ENCODE results near the gene GPX4.

Gene GPX4

DNA sequence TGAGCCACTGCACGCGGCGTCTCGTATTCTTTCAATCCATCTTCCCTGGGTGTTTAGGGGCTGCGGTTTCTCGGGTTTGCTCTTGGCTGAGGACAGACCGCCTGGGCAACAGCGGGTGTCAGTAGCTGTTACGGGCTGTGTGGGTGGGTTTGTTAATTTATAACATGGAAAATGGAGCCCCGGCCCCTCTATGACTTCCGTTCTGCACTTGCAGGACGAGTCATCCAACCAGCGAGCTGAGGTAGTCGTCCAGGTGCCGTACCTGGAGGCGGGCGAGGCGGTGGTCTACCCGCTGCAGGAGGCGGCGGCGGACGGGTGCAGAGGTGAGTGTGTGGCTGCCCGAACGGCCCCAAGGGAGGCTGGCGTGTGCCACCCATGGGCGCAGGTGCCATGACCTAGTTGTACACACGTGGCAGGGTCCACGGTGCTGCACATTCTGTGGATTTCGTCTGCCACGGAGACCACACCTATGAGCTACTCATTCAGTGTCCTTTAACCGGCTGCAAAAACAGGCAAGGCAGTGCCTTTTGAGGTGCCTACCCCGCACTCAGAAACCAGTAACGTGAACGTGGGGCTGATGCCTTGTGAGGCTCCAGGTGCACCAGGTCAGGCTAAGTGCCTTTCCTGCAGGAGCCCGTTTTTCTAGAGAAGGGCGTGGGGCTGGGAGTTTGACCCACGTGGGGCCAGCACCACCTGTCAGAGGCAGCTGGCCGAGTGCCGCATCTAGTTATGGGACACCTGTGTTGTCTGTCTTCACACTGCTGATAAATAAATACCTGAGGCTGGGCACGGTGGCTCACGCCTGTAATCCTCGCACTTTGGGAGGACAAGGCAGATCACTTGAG is 19.5 kb upstream of the GPX4 start:
- DNase-seq (ENCODE audit: low spot score) = no peak

DNA sequence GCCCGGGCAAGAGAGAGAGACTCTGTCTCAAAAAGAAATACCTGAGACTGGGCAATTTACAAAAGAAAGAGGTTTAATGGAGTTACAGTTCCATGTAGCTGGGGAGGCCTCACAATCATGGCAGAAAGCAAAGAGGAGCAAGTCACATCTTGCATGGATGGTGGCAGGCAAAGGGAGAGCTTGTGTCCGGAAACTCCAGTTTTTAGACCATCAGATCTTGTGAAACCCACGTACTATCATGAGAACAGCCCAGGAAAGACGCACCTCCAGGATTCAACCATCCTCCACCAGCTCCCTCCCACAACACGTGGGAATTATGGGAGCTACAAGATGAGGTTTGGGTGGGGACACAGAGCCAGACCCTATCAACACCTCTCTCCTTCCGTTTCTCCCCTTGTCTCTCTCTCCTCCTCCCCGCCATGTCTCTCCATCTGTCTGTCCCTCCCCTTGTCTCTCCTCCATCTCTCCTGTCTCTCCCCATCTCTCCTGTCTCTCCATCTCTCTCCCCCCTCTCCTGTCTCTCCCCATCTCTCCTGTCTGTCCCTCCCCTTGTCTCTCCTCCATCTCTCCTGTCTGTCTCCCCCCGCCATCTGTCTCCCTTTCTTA is 18.6 kb upstream of the GPX4 start:
- DNase-seq (ENCODE audit: low spot score) = no peak

DNA sequence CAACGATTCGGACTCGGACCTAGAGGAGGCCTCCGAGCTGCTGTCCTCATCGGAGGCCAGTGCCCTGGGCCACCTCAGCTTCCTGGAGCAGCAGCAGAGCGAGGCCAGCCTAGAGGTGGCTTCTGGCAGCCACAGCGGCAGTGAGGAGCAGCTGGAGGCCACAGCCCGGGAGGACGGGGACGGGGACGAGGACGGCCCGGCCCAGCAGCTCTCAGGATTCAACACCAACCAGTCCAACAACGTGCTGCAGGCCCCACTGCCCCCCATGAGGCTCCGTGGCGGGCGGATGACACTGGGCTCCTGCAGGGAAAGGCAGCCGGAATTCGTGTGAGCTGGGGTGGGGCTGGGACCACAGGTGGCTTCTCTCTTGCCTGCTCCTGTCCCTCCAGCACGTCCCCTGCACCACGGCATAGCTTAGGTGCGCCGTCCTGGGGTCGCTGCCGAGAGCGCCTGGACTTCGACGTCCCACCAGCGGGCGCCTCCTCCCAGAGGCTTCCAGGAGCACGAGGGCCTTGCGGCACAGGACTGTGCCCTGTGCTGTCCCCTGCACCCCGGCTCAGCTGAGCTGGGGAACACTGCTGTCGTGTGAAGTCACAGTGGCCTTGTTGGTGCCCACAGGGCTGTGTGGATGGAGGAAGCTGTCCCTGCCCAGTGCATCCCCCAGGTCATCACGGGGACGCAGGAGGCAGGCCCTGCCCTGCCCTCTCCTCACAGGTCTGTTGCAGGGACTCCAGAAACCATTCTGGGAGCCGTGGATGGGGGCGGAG is 17.9 kb upstream of the GPX4 start:
- DNase-seq (ENCODE audit: low spot score) = no peak

DNA sequence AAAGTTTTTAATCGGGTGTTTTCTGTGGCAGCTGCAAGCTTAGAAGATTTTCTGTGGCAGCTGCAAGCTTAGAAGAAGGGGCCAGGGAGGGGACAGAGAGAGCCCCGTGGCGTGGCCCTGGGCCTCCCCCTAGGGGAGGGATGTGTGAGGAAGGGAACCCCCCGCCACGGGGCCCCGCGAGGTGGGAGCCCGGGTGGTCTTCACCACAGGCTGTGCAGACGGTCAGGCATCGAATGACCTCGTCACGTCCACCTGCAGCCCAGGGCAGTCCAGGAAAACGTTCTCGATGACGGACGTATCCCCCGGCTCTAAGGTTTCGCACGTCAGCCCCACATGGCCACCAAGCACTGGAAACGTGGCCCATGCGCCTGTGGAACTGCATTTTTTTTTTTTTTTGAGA is 17.2 kb upstream of the GPX4 start:
- no peak for DNase-seq (ENCODE audit: low spot score)

DNA sequence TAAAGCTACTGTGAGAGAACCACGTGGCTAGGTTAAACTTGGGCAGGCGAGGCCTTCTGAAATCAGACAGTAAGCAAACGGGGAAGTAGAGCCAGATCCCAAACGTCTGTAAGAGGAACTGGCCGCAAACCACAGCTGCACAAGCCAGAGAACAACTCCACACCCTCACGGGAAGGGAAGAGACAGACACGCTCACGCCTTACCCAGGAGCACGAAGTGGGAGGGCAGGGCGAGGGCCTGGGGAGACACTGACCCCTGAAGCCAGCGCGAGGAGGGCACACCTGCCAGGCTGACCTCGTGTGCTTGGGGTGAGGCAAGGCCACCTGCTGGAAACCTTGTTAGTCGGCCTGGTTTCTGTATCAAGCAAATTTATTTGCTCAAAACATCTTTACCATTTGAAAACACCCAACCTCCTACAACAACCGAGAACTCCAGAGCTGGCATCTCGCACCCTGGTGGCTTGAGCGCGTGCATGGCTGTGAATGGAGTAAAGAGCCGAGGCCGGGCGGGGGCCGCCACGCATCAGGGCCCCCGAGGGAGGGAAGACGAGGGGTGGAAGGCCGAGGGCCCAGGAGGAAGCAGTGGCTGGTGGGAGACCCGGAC is 15.9 kb upstream of the GPX4 start:
- peak; percentile 74 for DNase-seq (ENCODE audit: low spot score)

DNA sequence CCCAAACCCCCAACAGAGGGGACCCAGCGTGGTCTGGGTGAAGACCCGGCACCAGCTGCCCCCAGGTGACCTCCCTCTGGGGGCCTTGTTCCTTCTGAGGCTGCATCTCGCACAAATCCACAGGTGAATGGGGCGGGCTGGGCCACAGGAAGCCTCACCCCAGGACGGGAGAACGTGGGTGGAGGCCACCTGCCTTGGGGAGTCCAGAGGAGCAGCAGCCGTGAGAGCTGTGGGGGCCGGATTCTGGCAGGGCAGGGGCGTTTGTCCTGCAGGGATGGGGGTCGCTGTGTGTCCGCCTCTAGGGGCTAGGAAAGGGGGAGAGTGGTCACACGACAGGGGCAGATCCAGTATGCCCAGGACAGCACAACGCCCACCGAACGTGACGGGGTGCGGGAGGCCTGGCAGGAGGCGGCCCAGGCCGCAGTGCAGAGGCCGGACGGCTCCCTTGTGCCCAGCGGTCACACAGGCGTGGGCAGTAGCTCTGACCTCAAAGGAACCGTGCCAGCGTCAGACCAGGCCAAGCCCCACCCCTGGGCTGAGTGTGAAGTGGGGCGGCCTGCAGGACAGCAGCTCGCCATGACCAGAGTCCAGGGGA is 15.3 kb upstream of the GPX4 start:
- DNase-seq (ENCODE audit: low spot score) = no peak

DNA sequence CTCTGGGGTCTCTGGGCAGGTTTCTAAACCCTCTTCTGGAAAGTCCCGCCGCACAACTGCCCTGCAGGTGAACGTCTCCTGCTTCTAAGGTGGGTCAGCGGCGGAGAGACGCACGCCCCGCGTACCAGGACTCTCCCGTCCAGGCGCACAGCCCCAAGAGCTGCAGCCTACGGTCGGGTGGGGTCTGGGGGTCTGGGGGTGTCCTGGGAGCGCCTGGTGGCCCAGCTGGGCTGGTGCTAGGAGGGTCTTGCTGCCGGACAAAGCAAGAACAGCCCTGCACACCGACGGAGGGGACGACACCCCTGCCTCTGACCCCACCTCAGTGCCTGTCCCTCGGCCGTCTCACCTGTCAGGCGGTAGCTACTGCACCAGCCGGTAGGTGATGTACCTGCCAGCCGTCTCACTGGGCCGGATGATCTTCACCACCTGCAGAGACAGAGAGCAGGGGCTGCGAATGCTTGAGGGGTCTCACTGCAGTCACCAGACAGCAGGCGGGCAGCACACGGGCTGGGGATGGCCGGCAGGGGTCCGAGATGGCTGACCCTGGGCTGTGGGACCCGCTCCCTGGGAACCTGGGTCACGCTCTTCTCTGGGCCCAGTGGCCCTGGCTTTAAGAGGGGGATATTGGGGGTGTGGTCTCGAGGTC is 14.5 kb upstream of the GPX4 start:
- no peak for DNase-seq (ENCODE audit: low spot score)

DNA sequence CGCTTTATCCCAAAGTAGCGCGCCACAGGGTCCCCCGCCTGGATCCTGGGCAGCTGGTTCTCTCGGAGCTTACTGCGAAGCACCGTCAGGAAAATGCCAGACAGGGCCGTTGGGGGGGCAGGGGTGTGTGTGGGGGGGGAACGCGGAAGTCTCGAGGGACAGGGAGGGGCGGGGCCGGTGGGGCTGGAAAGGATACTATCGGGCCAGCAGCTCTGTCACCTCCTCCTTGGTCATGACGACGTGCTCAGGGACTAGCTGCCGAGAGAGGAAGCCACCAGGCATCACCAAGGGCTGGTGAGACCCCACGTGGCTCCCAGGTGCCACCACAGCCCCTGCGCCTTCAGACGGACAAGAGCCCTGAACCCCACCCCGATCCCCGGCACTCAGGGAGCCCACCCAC is 13.9 kb upstream of the GPX4 start:
- no peak for DNase-seq (ENCODE audit: low spot score)

DNA sequence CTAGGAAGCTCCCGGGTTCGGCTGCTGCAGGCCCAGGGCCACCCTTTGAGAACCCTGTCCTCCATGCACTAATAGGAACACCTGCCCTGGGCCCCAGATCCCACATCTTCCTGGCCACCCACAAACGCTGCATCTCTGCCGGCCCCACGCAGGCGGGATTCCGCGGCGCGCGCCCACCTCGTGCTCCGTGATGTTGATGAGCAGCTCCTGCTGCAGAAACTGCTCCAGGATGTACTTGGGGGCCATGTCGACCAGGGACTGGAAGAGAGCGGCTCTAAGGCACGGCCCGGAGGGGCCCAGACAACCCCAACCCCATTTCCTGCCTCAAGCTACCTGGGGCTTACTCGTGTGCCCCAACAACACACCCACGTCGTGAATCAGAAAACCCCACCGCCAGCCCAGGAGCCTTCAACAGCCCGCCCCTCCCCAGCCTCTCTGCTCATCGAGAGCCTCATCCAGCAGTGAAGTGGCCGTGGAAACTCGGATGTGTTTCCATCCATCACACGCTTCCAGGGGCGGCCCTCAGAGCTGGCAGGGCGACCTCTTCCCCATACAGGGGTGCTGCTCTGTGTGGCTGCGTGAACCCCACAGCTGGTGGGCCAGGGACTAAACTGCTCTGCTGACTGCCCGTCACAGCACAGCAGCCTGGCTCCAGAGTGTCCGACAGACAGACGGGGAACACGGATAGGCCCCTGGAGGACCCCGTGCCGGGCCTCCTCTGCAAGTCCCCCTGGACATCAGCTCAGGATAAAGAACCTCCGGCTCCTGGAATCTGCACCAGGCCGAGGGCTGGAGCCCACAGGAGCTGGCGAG is 12.9 kb upstream of the GPX4 start:
- no peak for DNase-seq (ENCODE audit: low spot score)

DNA sequence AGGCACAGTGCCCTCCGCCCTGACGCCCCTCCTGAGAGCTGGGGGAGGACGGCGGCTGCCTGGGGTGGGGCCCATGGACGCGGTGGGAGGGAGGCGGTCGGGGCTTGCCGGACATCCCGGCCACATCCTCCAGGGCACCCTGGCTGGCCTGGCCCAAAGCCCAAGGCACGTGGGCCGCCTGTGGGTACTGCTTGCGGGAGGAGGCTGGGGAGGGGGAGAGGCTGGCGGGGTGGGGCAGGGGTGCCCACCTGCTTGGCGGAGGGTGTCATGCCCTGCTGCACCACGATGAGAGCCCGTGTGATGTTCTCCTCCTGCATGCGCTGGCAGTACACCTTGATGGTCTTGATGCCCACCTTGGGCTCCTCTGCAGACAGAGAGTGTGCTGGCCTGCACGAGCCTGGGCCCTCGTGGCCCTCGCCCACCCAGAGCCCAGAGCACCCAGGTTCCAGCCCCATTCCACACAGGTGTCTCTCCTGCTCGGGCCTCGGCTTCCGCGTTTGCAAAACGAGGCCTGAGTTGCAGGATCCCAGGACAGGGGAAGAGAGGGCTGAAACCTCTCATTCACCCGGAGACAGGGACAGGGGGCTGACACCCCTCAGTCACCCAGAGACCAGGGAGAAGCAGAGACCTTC is 12.1 kb upstream of the GPX4 start:
- DNase-seq (ENCODE audit: low spot score) = no peak

DNA sequence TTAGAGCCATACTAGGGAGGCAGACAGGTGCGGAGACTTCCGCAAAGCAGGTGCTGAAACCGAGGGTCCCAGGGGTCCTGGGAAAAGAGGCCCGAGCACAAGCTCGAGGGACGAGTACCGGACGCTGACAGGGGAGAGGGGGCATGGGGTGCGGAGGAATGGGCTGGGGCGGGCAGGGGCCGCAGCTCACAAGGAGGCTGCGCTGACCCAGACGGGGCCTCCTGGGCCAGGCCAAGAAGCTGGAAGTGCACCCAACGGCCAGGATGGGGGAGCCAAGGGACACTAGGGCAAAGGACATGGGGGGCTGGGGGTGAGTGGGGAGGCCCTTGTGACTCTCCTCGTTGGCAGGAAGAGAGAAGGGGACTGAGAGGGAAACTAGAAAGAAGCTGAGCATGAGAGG is 10.5 kb upstream of the GPX4 start:
- DNase-seq (ENCODE audit: low spot score) = no peak

DNA sequence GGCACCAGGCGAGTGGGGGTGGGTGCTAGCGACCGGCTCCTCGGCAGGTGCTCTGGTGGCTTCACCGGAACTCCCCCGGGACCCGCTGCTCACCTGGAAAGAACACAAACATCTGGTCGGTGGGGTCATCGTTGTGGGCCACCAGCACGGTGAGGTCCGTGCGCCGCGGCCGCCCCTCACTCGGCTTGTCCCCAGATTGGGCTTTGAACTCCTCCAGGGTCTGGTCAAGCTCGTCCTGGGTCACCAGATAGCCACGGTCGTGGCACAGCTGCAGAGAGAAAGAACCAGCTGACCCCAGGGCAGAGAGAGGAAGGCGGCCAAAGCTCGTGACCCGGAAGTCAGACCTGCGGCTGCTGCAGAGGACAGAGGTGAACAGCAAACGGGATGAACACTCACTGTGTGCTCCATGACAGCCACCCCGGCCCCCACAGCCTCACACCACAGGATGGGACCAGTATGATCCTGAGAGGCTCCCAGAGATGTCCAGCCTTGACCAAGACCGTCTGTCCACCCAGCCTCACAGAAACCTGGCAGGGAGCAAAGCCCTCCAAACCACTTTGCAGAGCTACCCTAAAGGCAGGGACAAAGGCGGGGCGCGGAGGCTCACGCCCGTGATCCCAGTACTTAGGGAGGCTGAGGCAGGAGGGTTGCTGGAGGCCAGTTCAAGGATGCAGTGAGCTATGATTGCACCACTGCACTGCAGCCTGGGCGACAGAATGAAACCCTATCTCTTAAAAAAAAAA is 9.8 kb upstream of the GPX4 start:
- DNase-seq (ENCODE audit: low spot score) = no peak

DNA sequence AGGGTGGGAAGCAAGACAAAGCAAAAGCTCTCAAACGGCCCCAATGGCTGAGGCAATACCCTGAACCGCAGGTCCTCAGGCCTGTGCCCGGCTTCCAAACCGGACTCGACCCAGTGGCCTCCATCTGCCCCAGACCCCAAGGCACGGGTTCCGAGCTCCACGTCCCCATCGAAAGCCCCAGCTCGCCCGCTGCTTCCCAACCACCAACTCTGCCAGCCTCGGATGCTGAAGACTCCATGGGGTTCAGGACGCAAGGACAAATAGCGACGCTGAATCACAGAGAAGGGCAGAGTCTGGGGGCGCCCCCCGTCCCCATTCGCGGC is 9.2 kb upstream of the GPX4 start:
- DNase-seq (ENCODE audit: low spot score) = no peak

DNA sequence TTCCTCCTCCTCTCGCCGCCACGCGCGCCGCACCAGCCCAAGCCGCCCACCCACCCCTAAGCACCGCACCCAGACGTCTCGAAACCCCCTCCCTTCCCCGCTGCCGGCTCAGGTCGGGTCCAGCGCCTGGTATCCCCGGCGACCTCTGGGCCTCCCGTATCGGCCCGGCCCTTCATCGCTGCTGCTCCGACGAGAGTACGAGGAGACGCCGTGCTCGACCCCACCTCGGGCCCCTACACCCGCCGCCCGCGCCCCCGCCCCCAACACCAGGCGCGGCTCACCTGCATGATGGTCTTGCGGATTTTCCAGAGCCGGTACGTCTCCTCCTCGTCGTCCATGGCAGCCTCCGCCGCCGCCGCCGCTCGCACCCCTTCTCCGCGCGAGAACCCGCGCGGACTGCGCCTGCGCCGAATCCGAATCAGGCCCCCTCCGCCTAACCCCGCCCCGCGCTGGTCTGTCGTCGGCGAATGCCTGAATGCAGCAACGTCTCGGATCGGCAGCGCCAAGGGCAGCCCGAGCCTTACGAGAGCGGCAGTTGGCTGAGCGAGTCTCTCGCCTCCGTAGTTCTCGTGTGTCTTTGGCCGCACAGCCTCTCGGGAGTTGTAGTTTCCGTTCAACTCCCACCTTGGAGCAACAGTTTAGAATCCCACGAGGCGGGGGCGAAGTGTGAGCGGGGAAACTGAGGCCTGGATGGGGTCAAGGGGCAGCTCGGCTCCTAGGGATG is 8.7 kb upstream of the GPX4 start, which contains the start of gene POLR2E:
TSS of gene POLR2E (minus strand) at position 398 of the 724 bp plus-strand sequence. CDS start at position 338, 60 bp downstream.
- DNase-seq (ENCODE audit: low spot score) = peak; percentile 97

DNA sequence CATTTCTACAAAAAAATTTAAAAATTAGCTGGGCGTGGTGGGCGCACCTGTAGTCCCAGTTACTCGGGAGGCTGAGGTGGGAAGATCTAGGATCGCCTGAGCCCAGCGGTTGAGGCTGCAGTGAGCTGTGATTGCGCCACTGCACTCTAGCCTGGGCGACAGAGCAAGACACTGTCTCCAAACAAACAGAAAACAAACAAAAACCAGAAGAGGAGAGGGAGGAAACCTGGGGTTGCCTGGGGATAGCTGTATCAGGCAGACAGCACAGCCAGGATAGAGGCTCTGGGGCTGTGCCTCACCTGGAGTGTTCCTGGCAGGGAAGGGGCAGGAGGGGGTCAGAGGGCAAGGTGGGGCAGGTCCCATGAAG is 6.0 kb upstream of the GPX4 start:
- no peak for DNase-seq (ENCODE audit: low spot score)

DNA sequence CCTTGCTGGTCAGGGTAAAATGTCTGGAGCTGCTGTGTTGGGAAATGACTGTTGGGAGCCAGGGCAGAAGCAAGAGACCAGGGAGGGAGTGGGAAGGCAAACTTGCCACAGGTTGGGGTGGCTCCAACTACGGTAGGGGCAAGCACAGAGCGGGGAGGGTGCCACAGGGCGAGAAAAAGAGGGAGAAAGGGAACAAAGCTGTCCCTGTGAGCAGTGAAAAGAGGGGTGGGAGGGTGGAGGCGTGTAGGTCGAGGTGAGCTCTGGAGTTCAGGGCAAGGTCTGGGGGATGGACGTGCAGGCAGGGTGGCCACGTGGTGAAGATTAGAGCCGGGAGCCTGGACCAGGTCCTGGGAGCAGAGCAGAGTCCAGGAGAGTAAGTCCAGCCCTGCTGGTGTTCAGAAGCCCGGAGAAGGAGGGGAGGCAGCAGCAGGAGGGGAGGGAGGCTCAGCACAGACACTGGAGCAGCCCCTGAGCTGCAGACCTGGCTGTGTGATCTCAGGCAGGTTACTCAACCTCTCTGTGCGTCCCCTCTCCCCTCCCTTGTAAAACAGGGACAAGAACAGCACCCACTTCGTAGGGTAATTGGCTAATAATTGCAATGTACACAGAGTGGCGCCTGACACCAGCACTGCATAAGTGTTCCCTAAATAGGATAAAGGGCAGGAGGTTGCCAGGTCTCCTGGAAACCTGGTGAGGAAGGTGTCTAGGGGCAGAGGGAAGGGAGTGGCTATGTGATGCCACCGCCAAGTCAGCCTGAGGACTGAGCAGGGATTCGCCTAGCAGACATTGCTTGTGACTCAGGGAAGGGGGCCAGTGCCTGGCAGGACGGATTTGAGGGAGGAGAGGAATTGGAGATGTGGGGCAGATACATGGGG is 5.4 kb upstream of the GPX4 start:
- no peak for DNase-seq (ENCODE audit: low spot score)

DNA sequence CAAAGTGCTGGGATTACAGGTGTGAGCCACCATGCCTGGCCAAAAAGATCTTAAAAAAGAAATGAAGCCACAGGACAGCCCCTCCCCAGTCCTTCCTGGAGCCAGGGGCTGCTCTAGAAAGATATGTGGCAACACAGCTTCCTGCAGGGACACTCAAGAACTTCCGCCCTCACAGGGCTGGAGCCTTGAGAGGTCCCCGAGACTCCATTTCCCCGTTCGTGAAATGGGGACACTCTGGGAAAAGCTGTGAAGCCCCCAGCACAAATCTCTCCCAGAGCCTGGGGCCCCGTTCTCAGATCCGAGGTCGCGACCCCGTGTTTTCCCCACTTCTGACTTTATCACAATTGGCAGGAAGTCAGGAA is 2.5 kb upstream of the GPX4 start:
- DNase-seq (ENCODE audit: low spot score) = no peak
